Tibial nerve (tissue), 4 donors: Measurements from ENCODE around the gene ELP5.

Experiments used
- EP300 ChIP-seq, 2 donors: sonication (generic); formaldehyde crosslinking; IDR thresholded peaks; one replicate each; pipeline ENCODE4 v1.6.1; 2017; ENCODE audit warnings: antibody characterized with exemption in 2 of 2, mild to moderate bottlenecking in 1 of 2
- POLR2A ChIP-seq, 2 donors: fragments of 450-650 bp; IDR thresholded peaks; one replicate each; pipeline ENCODE4 v1.6.1; 2017; ENCODE audit warnings: antibody characterized with exemption in 2 of 2, mild to moderate bottlenecking in 2 of 2, moderate library complexity in 2 of 2
- TF ChIP-seq, protein P1 (sequence below), 5 experiments: fragments of 200-600 bp in 3 of 5; fragments of 450-650 bp in 2 of 5; sonication (generic) in 3 of 5; IDR thresholded peaks; one replicate each; pipeline ENCODE4 v1.5.1; 2016 to 2019; ENCODE audit warnings: antibody characterized with exemption in 5 of 5, mild to moderate bottlenecking in 3 of 5, moderate library complexity in 2 of 5

- TF ChIP-seq POLR2A (IDR thresholded peaks at IDR 0.05) = no peak
- TF ChIP-seq, protein P1, sequence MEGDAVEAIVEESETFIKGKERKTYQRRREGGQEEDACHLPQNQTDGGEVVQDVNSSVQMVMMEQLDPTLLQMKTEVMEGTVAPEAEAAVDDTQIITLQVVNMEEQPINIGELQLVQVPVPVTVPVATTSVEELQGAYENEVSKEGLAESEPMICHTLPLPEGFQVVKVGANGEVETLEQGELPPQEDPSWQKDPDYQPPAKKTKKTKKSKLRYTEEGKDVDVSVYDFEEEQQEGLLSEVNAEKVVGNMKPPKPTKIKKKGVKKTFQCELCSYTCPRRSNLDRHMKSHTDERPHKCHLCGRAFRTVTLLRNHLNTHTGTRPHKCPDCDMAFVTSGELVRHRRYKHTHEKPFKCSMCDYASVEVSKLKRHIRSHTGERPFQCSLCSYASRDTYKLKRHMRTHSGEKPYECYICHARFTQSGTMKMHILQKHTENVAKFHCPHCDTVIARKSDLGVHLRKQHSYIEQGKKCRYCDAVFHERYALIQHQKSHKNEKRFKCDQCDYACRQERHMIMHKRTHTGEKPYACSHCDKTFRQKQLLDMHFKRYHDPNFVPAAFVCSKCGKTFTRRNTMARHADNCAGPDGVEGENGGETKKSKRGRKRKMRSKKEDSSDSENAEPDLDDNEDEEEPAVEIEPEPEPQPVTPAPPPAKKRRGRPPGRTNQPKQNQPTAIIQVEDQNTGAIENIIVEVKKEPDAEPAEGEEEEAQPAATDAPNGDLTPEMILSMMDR (IDR thresholded peaks at IDR 0.05) = no peak
- no peak for TF ChIP-seq EP300 (IDR thresholded peaks at IDR 0.05)
These were observed 47.7 kb upstream of the ELP5 start for GRCh38 chr17:7204336-7204735.
